ENCODE measurements around the gene LSM2.
"Not testable (repeated sequence)": the region's sequence is repeated elsewhere in the genome, so short reads cannot be mapped to it uniquely, and the experiment has no call there.

The LSM2 gene

DNA sequence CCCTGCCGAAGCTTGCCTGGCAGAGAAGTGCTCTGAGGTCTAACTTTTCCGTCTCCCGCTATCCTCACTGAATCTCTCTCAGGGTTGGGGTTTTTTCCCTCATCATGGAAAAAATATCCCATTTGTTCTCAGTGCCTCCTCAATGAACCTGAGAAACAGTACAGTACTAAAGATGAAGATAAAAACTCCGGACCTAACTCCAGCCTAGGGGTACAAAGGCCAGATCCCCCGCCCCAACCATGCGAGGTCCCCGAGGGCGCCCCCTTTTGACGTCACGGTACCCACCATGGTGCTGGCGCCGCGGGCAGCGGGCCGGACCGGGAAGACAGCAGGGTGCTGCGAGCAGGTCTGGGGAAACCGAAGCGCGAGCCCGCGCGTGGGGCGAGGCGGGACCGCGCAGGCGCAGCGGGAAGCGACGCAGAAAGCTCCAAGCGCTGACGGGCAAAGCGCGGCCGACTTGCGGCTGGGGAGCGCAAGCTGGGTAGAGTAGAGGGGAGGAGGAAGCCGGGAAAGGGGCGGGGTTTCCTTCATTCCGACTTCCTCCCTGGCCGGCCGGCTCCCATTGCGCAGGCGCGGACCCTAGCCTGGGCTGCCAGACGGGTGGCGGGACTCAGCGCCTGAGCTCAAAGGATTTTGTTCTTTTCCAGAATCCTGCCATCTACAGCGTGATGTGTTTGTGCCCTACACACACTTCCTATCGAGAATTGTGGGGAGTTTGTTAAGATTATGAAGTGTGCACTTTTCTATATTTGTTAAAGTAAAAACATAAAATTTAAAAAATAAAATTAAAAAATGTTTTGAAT is at the start of gene LSM2:
Gene LSM2, minus strand, starts transcription at position 497 of the 803 bp plus-strand sequence. Its CDS starts 209 bp downstream, at position 288.
- DNase-seq = peak; percentile 98

GRCh38 chr6:31851980-31852718 is 45.4 kb upstream of the LSM2 start:
- DNase-seq = not testable (repeated sequence)

DNA sequence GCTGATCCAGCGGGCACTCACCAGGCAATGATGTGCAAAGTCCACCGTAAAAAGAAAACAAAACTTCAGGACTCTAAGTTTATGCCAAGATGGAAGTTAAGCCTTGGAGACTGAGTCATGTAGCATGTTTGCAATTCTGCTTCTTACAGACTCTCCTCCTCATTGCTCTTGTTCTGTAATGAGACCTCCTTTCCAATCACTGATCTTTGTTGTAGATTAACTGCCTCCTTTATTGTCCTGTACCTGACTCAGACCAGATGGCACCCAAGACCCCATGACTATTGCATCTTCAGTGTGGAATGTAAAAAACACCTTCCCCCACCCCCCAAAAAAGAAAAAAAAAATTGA is 44.7 kb upstream of the LSM2 start:
- no peak for DNase-seq

DNA sequence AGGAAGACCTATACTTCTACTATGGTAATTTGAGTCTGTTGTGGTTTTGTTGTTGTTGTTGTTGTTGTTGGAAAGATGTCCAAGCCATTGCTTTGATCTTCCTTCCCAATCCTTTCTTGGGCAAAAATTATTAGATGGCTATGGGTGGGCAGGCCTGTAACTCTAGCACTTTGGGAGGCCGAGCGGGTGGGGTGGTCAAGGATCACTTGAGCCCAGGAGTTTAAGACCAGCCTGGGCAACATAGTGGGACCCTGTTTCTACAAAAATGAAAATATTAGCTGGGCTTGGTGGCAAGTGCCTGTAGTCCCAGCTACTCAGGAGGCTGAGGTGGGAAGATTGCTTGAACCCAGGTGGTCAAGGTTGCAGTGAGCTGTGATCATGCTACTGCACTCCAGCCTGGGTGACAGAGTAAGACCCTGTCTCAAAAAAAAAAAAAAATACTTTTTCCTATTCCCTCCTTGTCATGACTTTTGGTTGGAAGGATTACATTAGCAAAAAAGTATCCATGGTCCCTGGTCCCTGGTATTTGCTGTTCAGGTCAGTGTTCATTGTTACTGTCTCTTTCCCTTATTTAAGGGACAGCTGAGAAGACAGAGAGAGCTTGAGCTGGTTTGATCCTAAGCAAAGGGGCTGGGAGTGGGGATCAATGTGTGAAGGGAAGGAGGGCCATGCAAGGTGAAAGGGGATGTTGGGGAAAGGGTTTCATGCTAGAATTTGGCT is 44.2 kb upstream of the LSM2 start:
- DNase-seq = no peak

DNA sequence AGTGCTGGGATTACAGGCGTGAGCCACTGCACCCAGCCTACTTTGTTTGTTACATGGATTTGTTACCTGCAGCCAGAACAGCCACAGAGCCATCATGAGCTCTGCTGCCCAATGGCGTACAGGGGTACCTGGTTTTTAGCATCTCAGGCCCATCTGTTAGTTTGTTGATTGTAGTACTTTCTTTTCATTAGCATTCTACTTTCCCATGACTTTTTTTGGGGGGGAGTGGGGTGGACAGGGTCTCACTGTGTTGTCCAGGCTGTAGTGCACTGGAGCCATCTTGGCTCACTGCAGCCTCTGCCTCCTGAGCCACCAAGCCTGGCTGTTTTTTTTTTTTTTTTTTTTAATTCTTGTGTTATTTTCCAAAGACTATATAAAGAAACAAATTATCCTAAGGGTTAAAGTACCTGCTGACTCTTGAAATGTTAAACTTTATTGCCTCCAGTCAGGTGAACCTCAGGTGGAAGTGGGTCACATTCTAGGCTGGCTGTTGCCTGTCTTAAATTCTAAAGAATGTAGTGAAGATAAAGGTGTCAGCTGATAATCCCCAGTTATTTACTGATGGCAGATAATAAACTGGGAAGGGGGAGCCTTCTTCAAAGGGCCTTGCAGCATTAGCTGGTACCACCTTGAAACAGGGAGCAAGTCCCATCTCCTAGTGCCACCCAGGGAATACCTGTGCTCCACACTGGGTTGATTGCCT is 40.7 kb upstream of the LSM2 start:
- no peak for DNase-seq

- no peak for DNase-seq
Observed at GRCh38 chr6:31844507-31844906, 37.7 kb upstream of the LSM2 start.

- DNase-seq = no peak
Observed at GRCh38 chr6:31842053-31842452, 35.3 kb upstream of the LSM2 start.

- DNase-seq = not testable (repeated sequence)
Observed at GRCh38 chr6:31839779-31840126, 33.0 kb upstream of the LSM2 start.

- DNase-seq = no peak
Observed at GRCh38 chr6:31838968-31839367, 32.2 kb upstream of the LSM2 start.

DNA sequence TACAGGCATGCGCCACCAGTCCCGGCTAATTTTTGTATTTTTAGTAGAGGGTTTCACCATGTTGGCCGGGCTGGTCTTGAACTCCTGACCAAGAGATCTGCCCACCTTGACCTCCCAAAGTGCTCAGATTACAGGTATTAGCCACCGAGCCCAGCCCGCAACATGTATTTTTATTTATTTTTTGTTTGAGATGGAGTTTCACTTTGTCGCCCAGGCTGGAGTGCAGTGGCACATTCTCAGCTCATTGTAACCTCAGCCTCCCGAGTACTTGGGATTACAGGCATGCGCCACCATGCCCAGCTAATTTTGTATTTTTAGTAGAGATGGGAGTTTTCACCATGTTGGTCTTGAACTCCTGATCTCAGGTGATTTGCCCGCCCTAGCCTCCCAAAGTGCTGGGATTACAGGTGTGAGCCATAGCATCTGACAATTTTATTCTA is 31.4 kb upstream of the LSM2 start:
- DNase-seq = not testable (repeated sequence)

DNA sequence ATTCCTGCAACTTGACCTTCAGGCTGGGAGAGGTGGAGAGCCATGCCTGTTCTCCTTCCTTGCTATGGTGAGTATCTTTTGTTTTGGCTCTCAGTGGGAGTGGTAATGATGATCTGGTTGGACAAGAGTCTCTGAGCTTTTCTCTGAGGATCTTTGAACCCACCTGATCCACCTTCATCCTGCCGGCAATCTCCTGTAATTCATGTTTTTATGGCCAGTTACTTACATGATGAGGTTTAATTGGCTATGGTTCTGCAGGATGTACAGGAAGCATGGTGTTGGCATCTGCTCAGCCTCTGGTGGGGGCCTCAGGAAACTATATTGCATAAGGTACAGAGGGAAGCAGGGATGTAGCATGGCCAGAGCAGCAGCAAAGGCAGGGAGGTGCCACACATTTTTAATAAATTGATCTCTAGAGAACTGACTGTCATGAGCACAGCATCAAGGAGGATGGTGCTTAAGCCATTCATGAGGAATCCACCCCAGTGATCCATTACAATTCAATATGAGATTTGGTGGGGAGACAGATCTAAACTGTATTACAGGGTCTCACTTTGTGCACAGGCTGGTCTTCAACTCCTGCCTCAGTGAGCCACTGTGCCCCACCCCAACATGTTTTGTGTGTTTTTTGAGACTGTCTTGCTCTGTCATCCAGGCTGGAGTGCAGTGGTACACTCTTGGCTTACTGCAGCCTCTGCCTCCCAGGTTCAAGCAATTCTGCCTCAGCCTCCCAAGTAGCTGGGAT is 30.8 kb upstream of the LSM2 start:
- DNase-seq = no peak

DNA sequence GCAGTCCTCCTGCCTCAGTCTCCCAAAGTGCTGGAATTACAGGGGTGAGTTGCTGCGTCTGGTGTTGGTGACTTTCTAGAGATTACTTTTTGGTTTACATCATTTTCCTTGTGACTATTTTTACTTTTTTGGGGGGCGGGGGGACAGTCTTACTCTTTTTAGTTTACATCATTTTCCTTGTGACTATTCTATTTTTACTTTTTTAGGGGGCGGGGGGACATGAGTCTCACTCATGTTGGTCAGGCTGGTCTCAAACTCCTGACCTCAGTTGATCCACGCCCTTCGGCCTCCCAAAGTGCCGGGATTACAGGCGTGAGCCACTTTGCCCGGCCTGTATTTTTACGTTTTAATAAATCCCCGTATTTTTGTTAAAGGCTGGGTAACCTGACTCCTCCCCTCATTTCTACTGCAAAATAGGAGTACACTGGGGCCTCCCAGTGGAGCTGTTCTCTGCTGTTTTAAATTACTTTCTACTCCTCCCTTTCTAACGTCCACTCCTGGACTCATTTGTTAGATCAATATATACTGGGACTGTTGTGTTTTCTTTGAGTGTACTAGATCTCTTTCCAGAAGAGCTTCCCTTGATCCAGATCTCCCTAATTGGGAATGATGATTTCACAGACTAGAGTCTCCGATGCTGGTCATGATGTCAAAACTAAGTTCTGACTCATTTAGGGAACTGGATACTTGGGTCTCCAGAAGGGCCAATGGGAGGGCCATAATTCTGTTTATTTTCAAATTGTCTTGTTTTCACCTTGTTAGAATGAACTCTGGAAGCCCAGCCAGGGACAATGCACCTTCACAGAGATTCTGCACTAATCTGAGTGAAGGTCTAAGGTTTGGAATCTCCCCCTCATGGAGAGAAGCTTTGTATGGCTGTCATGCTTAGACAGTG is 30.0 kb upstream of the LSM2 start:
- DNase-seq = peak; percentile 53

DNA sequence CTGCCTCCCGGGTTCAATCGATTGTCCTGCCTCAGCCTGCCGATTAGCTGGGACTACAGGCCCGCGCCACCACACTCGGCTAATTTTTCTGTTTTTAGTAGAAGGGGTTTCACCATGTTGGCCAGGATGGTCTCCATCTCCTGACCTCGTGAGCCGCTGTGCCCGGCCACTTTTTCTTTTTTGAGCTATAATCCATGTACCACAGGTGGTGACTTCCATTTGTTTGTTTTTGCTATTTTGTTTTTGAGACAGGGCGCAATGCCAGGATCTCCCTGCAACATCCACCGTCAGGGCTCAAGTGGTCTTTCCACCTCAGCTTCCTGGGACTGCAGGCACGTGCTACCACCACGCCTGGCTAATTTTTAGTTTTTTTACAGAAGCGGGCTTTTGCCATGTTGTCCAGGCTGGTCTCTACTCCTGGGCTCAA is 29.3 kb upstream of the LSM2 start:
- DNase-seq = no peak

DNA sequence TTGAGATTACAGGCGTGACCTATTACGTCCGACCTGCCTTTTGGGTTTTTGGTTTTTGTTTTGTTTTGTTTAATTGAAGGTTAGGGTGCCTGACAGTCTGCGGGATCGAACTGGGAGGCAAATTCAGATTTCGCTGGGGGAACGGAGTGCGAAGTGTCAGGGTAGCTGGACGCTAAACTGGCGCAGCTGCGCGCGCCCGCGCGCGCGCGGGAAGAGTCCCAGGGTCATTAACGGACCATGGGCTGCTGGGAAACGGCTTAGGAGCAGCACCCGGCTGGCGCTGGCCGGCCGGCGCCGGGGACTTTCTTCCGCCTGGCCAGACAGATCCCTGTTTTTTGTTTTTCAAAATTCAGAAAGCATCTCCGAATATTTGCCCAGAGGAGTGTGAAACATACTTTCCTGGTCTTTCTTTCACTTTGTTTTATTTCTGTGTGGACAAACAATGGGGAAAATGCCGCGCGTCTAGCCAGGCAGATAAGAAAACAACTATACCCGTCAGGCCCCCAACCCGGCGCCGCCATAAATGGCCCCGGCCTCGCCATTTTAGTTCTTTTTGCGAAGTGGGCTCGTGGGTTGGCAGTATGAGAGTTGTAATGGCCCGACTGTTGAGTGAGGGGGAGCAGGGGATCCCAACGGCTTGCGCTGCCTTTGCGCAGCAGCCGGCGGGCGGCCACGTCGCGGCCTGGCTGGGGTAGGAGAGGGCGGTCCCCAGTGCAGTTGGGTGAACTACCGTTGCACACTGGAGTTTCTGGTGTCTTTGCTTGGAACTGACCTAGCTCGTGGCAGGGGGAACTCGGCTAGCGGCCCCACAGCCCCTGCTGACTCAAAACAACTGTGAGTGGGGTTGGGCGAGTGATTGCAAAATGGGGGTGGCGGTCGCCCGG is 27.8 kb upstream of the LSM2 start:
- peak; percentile 88 for DNase-seq

DNA sequence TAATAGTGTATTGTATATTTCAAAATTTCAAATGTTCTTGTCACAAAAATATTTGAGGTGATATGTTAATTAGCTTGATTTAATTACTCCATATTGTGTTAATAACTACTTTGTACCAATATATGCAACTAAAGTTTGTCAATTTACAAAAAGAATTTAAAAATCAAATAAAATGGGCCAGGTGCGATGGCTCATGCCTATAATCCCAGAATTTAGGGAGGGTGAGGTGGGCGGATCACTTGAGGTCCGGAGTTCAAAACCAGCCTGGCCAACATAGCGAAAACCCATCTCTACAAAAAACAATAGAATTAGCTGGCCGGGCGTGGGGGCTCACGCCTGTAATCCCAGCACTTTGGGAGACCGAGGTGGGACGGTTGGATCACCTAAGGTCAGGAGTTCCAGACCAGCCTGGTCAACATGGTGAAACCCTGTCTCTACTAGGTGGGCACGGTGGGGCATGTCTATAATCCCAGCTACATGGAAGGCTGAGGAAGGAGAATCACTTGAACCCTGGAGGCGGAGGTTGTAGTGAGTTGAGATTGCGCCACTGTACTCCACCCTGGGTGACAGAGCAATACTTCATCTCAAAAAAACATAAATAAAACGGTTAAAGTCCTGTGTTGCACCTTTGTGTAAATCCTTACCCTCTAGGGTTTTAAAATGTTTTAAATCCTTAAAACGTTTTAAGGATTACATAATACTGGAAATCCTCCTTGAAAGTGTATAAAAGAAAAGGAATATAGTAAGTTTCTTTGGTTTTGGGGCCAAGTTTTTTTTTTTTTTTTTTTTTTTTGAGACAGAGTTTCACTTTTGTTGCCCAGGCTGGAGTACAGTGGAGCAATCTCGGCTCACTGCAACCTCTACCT is 24.8 kb upstream of the LSM2 start:
- DNase-seq = no peak

DNA sequence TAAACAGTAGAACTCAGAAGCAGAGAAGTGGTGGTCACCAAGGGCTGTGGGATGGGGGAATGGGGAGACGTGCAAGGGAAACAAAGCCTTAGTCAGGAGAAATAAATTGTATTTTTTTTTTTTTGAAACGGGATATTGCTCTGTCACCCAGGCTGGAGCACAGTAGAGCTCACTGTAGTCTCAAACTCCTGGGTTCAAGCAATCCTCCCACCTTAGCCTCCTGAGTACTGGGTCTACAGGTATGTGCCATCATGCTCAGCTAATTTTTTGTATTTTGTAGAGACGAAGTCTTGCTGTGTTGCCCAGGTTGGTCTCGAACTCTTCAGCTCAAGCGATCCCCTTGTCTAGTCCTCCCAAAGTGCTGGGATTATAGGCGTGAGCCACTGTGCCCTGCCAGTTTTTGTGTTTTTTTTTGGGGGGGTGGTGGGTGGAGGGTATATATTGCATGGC is 24.1 kb upstream of the LSM2 start:
- no peak for DNase-seq

DNA sequence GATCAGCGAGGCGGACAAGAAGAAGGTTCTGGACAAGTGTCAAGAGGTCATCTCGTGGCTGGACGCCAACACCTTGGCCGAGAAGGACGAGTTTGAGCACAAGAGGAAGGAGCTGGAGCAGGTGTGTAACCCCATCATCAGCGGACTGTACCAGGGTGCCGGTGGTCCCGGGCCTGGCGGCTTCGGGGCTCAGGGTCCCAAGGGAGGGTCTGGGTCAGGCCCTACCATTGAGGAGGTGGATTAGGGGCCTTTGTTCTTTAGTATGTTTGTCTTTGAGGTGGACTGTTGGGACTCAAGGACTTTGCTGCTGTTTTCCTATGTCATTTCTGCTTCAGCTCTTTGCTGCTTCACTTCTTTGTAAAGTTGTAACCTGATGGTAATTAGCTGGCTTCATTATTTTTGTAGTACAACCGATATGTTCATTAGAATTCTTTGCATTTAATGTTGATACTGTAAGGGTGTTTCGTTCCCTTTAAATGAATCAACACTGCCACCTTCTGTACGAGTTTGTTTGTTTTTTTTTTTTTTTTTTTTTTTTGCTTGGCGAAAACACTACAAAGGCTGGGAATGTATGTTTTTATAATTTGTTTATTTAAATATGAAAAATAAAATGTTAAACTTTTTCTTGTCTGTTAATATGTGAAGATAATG is 23.0 kb upstream of the LSM2 start:
- peak; percentile 60 for DNase-seq

DNA sequence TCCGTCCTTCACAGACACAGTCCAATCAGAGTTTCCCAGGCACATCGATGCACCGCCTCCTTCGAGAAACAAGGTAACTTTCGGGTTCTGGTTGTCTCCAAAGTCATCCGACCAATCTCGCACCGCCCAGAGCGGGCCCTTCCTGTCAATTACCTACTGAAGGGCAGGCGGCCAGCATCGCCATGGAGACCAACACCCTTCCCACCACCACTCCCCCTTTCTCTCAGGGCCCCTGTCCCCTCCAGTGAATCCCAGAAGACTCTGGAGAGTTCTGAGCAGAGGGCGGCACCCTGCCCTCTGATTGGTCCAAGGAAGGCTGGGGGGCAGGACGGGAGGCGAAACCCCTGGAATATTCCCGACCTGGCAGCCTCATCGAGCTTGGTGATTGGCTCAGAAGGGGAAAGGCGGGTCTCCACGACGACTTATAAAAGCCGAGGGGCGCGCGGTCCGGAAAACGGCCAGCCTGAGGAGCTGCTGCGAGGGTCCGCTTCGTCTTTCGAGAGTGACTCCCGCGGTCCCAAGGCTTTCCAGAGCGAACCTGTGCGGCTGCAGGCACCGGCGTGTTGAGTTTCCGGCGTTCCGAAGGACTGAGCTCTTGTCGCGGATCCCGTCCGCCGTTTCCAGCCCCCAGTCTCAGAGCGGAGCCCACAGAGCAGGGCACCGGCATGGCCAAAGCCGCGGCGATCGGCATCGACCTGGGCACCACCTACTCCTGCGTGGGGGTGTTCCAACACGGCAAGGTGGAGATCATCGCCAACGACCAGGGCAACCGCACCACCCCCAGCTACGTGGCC is 20.7 kb upstream of the LSM2 start, which contains the start of gene HSPA1B:
Gene HSPA1B, plus strand, starts transcription at position 453 of the 794 bp plus-strand sequence. Its CDS starts 213 bp downstream, at position 666.
- peak; percentile 100 for DNase-seq
